H1 (cell line): ENCODE measurements around the gene ZRANB2. TPM values are rescaled to one million over a fixed set of nuclear protein-coding genes. Genes with fewer than 3 reads are reported as not detected.

ENCODE experiments used
- BACH1 ChIP-seq: IDR thresholded peaks from 2 replicates; pipeline ENCODE4 v1.6.1; 2012; ENCODE audit warnings: low read length, improper control_type of control experiment
- SUZ12 ChIP-seq: fragments of 200-600 bp; sonication (generic); IDR thresholded peaks from 2 replicates; pipeline ENCODE4 v1.6.1; 2012; ENCODE audit warnings: mild to moderate bottlenecking, inconsistent platforms, low read length, moderate library complexity, mixed read lengths
- polyA plus RNA-seq, 7 experiments: library from polyadenylated mRNA; depleted of rRNA in 3 of 7; stranded (reverse) in 5 of 7; unstranded in 2 of 7; fragments of >200 nt in 5 of 7; fragments of 200-250 nt in 2 of 7; gene quantifications; 1 replicate in 5 of 7; 2 replicates in 1 of 7; 4 replicates in 1 of 7; pipeline versions ENCODE4 v1.2.1 to v1.2.3, GENCODE V29; 2011 to 2013; ENCODE audit warnings: missing spikeins in 2 of 7, mixed read lengths in 2 of 7
- total RNA-seq: library from RNA; stranded (reverse); fragmentation: NEBNext Ultra II Directional; extraction: Animal tissue kit (Norgen Biotek cat#: 25700); gene quantifications from 2 replicates; pipeline ENCODE4 v1.2.1, GENCODE V29; 2021
- TF ChIP-seq, protein P1 (sequence below): IDR thresholded peaks from 2 replicates; pipeline ENCODE4 v1.6.1; 2012; ENCODE audit warnings: low read length, inconsistent platforms
- TF ChIP-seq, protein P2 (sequence below): IDR thresholded peaks from 2 replicates; pipeline ENCODE4 v1.6.1; 2012; ENCODE audit warnings: inconsistent platforms

The ZRANB2 gene
- total and polyA plus RNA-seq, 2 of the 8 experiments (the other 6 are each of a cell fraction or from before 2014, with no cell fraction given): 35.8 to 103 TPM

DNA sequence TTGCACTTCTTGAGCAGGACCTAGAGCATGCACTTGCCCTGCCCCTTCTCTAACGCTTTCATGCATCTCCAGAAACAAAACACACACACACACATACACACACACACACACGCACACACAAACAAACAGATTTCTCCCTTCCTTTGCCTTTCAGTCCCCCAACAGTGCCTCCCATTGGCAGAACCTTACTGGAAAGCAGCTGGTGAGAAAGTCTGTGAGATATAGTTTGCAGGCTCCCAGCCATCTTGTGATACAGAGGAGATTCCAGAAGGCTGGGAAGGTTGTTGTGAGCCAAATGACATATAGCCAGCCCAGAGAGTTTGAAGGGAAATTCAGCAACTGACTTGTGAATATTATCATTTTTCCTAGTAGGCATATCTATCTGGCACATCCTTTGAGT lies 35.9 kb upstream of the ZRANB2 start (continued):
- TF ChIP-seq SUZ12 (no peak), BACH1 (no peak)
- TF ChIP-seq, protein P1, sequence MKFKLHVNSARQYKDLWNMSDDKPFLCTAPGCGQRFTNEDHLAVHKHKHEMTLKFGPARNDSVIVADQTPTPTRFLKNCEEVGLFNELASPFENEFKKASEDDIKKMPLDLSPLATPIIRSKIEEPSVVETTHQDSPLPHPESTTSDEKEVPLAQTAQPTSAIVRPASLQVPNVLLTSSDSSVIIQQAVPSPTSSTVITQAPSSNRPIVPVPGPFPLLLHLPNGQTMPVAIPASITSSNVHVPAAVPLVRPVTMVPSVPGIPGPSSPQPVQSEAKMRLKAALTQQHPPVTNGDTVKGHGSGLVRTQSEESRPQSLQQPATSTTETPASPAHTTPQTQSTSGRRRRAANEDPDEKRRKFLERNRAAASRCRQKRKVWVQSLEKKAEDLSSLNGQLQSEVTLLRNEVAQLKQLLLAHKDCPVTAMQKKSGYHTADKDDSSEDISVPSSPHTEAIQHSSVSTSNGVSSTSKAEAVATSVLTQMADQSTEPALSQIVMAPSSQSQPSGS: no peak
- TF ChIP-seq, protein P2, sequence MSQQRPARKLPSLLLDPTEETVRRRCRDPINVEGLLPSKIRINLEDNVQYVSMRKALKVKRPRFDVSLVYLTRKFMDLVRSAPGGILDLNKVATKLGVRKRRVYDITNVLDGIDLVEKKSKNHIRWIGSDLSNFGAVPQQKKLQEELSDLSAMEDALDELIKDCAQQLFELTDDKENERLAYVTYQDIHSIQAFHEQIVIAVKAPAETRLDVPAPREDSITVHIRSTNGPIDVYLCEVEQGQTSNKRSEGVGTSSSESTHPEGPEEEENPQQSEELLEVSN: no peak
